GM15510 (cell line): ENCODE measurements around the gene MPDZ.

Experiments used
- POLR2A ChIP-seq: IDR thresholded peaks from 3 replicates; pipeline ENCODE4 v1.6.1; 2011; ENCODE audit warnings: borderline replicate concordance; ENCODE audit not compliant: insufficient read length; ENCODE audit errors: extremely low read depth

Gene MPDZ

GRCh38 chr9:13173553-13173952 is 105.9 kb downstream of the MPDZ start:
- TF ChIP-seq POLR2A, result no peak

GRCh38 chr9:13171261-13171660 is 108.2 kb downstream of the MPDZ start:
- no peak for TF ChIP-seq POLR2A

- TF ChIP-seq POLR2A, result no peak
Observed at GRCh38 chr9:13166996-13167395, 112.5 kb downstream of the MPDZ start.

DNA sequence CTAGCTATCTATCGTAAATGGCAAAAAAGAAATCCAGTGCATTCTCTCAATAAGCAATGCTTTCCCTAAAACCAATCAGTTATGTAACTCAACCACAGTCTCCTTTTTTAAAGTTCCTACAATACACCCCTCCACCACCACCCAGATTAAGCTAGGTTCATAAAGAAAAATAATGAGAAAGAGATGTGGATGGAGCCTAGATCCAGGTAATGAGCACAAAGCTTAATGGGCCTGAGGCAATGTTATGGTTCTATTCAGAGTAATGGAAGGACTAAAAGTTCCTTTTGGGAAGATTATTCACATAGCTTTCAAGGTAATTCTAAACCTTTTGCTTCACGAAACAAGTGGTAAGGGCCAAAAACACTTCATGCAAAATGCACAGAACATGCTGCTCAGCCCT is 113.5 kb downstream of the MPDZ start:
- TF ChIP-seq POLR2A, result no peak

DNA sequence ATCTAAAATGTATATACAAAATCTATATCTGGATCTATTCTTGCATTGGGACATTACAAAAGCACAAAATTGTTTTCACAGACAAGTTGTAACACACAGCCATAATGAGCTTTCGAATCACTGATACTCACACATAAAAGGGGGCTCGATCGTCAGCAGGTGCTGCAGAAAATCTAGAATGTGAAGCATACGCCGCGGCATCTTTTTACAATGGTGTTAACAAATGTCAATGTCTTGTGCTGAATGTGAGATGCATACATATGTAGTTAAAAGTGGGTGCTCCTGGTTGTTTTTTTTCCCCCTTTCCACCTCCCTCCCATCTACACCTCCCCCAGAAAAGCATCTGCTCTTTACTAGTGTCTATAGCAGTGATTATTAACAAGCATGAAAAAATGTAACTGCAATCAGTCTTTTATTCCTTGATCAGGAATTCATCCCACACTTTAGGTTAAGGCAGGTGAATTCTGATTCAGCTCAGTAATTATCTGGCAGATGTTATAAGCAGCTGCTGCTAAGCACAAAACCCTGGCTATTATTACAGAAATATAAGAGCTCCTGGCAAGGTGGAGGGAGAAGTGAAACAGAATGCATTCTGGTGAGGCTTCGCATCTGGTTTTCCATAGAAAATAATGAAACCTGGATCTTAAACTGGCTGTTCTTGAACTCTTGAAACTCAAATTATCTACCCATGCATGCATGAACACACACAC is 114.1 kb downstream of the MPDZ start:
- TF ChIP-seq POLR2A, result no peak

DNA sequence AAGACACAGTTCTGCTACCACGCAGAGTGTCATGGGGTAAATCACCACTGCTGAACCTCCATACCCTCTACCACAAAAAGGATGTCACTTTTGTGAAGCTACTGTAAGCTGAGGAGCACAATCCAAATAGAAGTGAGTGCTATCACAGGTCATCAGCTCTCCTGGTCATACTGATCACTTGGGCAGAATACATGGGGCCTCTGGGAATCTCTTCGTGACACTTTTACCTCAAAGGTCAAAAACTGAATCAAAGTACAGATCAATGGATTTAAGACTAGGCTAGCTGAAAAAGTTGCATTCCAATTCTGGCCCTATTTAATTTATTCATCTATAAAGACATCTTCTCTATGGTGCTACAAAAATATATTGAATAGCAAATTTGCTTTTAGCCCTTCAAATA is 115.5 kb downstream of the MPDZ start:
- no peak for TF ChIP-seq POLR2A

DNA sequence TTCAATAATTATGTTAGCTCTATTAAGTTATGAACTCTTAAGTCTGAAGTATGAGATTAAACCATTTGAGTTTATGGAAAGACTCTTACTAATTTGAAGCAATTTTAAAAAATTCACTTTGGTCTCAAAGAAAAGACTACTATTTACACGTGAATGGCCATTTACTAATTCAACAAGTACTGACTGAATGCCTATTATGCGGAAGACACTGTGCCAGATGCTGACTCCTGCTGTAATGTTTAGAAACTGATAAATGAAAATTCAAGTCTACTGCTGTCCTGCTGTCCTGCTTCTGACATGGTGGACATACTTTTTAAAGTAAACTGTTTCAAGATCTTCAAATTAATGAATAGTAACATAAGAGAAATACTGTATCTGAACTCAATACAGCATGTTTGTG is 116.2 kb downstream of the MPDZ start:
- TF ChIP-seq POLR2A, result no peak

GRCh38 chr9:13160051-13160450 is 119.4 kb downstream of the MPDZ start:
- no peak for TF ChIP-seq POLR2A

- TF ChIP-seq POLR2A, result no peak
Observed at GRCh38 chr9:13158986-13159385, 120.5 kb downstream of the MPDZ start.

DNA sequence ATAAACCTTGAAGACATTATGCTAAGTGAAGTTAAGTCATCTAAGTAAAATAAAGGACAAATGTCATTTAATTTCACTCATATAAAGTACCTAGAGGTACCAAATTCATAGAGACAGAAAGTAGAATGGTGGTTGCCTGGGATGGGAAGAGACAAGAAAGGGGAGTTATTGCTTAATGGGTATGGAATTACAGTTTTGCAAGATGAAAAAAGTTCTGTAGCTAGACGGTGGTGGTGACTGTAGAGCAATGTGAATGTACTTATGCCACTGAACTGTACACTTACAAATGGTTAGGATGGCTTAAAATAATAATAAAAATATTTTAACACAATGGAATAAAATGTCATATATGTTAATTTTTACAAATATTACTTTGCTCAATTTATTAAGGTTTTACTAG is 128.0 kb downstream of the MPDZ start:
- no peak for TF ChIP-seq POLR2A

DNA sequence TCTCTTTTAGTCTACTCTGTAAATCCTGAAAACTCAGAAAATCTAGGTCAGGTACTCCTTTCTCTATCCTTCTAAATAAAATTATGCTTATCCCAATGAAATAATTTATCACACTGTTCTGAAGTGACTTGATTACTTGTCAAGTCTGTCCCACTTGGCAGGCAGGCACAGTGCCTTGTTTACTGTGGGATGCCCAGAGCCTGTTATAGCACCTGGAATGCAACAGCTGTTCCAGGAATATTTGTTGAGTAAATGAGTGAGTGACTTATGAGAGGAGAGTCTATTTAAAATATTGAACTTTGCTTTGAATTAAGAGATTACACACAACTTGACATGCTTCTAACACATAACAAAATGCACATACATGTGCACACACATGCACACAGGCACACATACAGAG is 130.0 kb downstream of the MPDZ start:
- TF ChIP-seq POLR2A, result no peak

DNA sequence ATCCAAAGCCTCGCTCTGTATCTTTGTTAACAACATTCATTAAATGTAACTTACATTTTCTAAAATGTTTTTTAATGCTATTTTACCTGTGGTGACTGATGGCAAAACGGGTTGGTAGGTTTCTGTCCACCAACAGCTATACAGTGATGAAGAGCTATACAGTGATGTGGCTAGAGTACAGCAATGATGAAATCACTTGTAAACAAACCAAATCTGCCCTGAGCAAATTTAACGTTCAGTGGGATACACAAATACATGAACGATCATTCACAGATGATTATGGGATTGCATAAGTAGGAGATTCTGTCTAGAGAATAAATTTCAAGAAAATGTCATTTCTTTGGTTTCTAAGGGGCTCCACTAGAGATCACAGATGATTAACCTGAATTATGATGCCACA is 132.7 kb downstream of the MPDZ start:
- no peak for TF ChIP-seq POLR2A

DNA sequence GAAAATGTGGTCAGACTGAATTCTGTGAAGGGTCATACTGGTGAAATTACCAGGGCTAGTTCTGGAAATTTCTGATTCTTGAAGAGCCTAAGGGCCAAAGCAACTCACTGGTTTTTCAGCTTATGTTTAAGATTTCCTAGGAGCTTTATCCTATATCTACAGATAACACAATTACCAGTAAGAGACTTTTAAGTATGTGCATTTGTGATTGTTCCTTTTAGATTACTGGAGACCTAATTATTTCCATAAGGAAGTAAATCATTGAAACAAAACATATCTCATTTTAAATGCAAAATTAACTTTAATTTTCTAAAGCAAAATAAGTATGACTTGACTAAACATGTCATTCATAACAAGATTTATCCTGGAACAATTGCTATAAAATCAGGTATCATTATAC is 134.2 kb downstream of the MPDZ start:
- no peak for TF ChIP-seq POLR2A

DNA sequence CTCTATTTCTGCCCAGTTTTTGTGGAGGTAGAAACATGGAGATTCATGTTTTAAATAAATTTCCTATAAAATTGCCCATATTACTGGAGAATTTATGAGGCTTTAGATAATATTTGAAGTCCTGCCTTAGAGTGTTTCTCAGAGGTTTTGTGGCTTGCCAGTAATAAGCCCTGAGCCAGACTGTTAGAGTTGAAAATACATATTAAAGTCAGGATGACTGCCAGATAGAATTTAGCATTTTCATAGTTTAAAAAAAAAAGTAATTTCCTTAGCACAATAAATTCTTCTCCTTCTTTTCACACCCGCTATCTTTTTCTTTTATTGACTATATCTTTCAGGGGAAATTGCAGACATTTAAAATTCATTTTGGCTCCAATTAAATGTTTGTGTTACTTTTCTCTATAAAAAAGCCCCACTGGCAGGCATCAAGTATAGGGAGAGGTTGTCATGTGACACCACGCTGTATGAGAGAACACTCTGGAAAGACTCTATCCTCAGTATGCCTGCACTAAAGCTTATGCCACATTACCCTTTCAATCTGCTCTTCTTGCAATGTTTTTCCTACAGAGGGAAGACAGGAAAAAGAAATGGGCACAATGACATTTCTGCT is 135.2 kb downstream of the MPDZ start:
- no peak for TF ChIP-seq POLR2A

GRCh38 chr9:13143281-13143680 is 136.2 kb downstream of the MPDZ start:
- no peak for TF ChIP-seq POLR2A

- no peak for TF ChIP-seq POLR2A
Observed at GRCh38 chr9:13142776-13143175, 136.7 kb downstream of the MPDZ start.
